Activated naive CD4-positive, alpha-beta T cell treated with anti-CD3 and anti-CD28 coated beads, Interleukin-2, amount 50 U/mL, for 24 hours (primary cell): Measurements from ENCODE around the gene ARL6IP5.

Experiments used
- H3K27ac Mint-ChIP-seq: one replicate; pipeline ENCODE4 v1.8.0; 2021; ENCODE audit warnings: mild to moderate bottlenecking, mixed read lengths
- H3K27me3 Mint-ChIP-seq: one replicate; pipeline ENCODE4 v1.8.0; 2021; ENCODE audit warnings: mixed read lengths
- H3K36me3 Mint-ChIP-seq: one replicate; pipeline ENCODE4 v1.8.0; 2021; ENCODE audit warnings: mixed read lengths
- H3K4me1 Mint-ChIP-seq: one replicate; pipeline ENCODE4 v1.8.0; 2021; ENCODE audit warnings: mixed read lengths
- H3K4me3 Mint-ChIP-seq: one replicate; pipeline ENCODE4 v1.8.0; 2021; ENCODE audit warnings: mild to moderate bottlenecking, mixed read lengths
- H3K9me3 Mint-ChIP-seq: one replicate; pipeline ENCODE4 v1.8.0; 2021; ENCODE audit warnings: mixed read lengths

ARL6IP5 gene

GRCh38 chr3:69084326-69085167, at the start of gene ARL6IP5:
Gene ARL6IP5 (plus strand): TSS chr3:69084937. CDS start chr3:69085048, 111 bp downstream.
- Mint-ChIP-seq H3K4me3 (peak within 1 kb of the TSS; percentile 89), H3K9me3 (no peaks in the 10 kb centered on the region), H3K36me3 (peaks cover 3% of the 10 kb centered on the region), H3K27ac (peak within 1 kb of the TSS; percentile 97), H3K4me1 (peaks cover 72% of the 10 kb centered on the region), H3K27me3 (no peaks in the 10 kb centered on the region)

- no peak overlapping the region for H3K4me3 Mint-ChIP-seq
- peak overlapping the region; percentile 51 for H3K27ac Mint-ChIP-seq
- H3K9me3 Mint-ChIP-seq, result no peaks in the 10 kb centered on the region
- H3K27me3 Mint-ChIP-seq, result no peaks in the 10 kb centered on the region
- peaks cover 27% of the 10 kb centered on the region for H3K36me3 Mint-ChIP-seq
- peaks cover 41% of the 10 kb centered on the region for H3K4me1 Mint-ChIP-seq
Observed at GRCh38 chr3:69044608-69045007, 40.1 kb upstream of the ARL6IP5 start.

- peaks cover 16% of the 10 kb centered on the region for H3K36me3 Mint-ChIP-seq
- peak overlapping the region; percentile 30 for H3K4me3 Mint-ChIP-seq
- no peaks in the 10 kb centered on the region for H3K27me3 Mint-ChIP-seq
- peaks cover 61% of the 10 kb centered on the region for H3K4me1 Mint-ChIP-seq
- no peak overlapping the region for H3K27ac Mint-ChIP-seq
- no peaks in the 10 kb centered on the region for H3K9me3 Mint-ChIP-seq
Observed at GRCh38 chr3:69048990-69049389, 35.7 kb upstream of the ARL6IP5 start.

- Mint-ChIP-seq H3K4me1 (peaks cover 49% of the 10 kb centered on the region), H3K4me3 (peak within 1 kb of the TSS; percentile 99), H3K27ac (peak within 1 kb of the TSS; percentile 94), H3K9me3 (no peaks in the 10 kb centered on the region), H3K36me3 (peaks cover 13% of the 10 kb centered on the region), H3K27me3 (no peaks in the 10 kb centered on the region)
Observed at GRCh38 chr3:69051756-69052471, 32.8 kb upstream of the ARL6IP5 start, which contains the start of gene TMF1. Gene TMF1 (minus strand): TSS chr3:69052333. CDS start chr3:69052086, 247 bp downstream.

- Mint-ChIP-seq H3K36me3 (peaks cover 10% of the 10 kb centered on the region), H3K9me3 (no peaks in the 10 kb centered on the region)
Observed at GRCh38 chr3:69052472-69052898, 32.3 kb upstream of the ARL6IP5 start.

GRCh38 chr3:69058180-69058946, 26.4 kb upstream of the ARL6IP5 start:
- Mint-ChIP-seq H3K4me3 (no peak overlapping the region), H3K27ac (peak overlapping the region; percentile 91), H3K36me3 (peaks cover 22% of the 10 kb centered on the region), H3K4me1 (peaks cover 35% of the 10 kb centered on the region), H3K27me3 (no peaks in the 10 kb centered on the region), H3K9me3 (no peaks in the 10 kb centered on the region)

More at GRCh38 chr3:69052472-69052898, 32.3 kb upstream of the ARL6IP5 start:
- peaks cover 50% of the 10 kb centered on the region for H3K4me1 Mint-ChIP-seq
- peak overlapping the region; percentile 99 for H3K4me3 Mint-ChIP-seq
- H3K27ac Mint-ChIP-seq, result peak overlapping the region; percentile 94
- H3K27me3 Mint-ChIP-seq, result no peaks in the 10 kb centered on the region

GRCh38 chr3:69058947-69059224, 25.9 kb upstream of the ARL6IP5 start:
- H3K27me3 Mint-ChIP-seq, result no peaks in the 10 kb centered on the region
- no peak overlapping the region for H3K4me3 Mint-ChIP-seq
- peak overlapping the region; percentile 91 for H3K27ac Mint-ChIP-seq
- peaks cover 41% of the 10 kb centered on the region for H3K4me1 Mint-ChIP-seq
- no peaks in the 10 kb centered on the region for H3K9me3 Mint-ChIP-seq
- peaks cover 23% of the 10 kb centered on the region for H3K36me3 Mint-ChIP-seq

GRCh38 chr3:69059688-69060087, 25.0 kb upstream of the ARL6IP5 start:
- no peaks in the 10 kb centered on the region for H3K27me3 Mint-ChIP-seq
- H3K27ac Mint-ChIP-seq, result peak overlapping the region; percentile 91
- H3K9me3 Mint-ChIP-seq, result no peaks in the 10 kb centered on the region
- H3K4me3 Mint-ChIP-seq, result no peak overlapping the region
- peaks cover 49% of the 10 kb centered on the region for H3K4me1 Mint-ChIP-seq
- peaks cover 23% of the 10 kb centered on the region for H3K36me3 Mint-ChIP-seq

GRCh38 chr3:69063636-69064035, 21.1 kb upstream of the ARL6IP5 start:
- Mint-ChIP-seq H3K9me3 (no peaks in the 10 kb centered on the region), H3K4me1 (peaks cover 58% of the 10 kb centered on the region), H3K36me3 (peaks cover 23% of the 10 kb centered on the region), H3K27me3 (no peaks in the 10 kb centered on the region), H3K27ac (peak overlapping the region; percentile 38), H3K4me3 (no peak overlapping the region)

GRCh38 chr3:69065318-69065964, 19.3 kb upstream of the ARL6IP5 start:
- no peaks in the 10 kb centered on the region for H3K9me3 Mint-ChIP-seq
- peaks cover 46% of the 10 kb centered on the region for H3K4me1 Mint-ChIP-seq
- H3K36me3 Mint-ChIP-seq, result peaks cover 16% of the 10 kb centered on the region
- H3K27ac Mint-ChIP-seq, result peak overlapping the region; percentile 84
- H3K4me3 Mint-ChIP-seq, result peak overlapping the region; percentile 59
- no peaks in the 10 kb centered on the region for H3K27me3 Mint-ChIP-seq

GRCh38 chr3:69066121-69066520, 18.6 kb upstream of the ARL6IP5 start:
- peaks cover 48% of the 10 kb centered on the region for H3K4me1 Mint-ChIP-seq
- no peaks in the 10 kb centered on the region for H3K27me3 Mint-ChIP-seq
- peaks cover 16% of the 10 kb centered on the region for H3K36me3 Mint-ChIP-seq
- no peak overlapping the region for H3K4me3 Mint-ChIP-seq
- H3K9me3 Mint-ChIP-seq, result no peaks in the 10 kb centered on the region
- H3K27ac Mint-ChIP-seq, result peak overlapping the region; percentile 84

- peaks cover 43% of the 10 kb centered on the region for H3K4me1 Mint-ChIP-seq
- peak overlapping the region; percentile 56 for H3K27ac Mint-ChIP-seq
- no peaks in the 10 kb centered on the region for H3K27me3 Mint-ChIP-seq
- no peaks in the 10 kb centered on the region for H3K9me3 Mint-ChIP-seq
- peaks cover 23% of the 10 kb centered on the region for H3K36me3 Mint-ChIP-seq
- no peak overlapping the region for H3K4me3 Mint-ChIP-seq
Observed at GRCh38 chr3:69072928-69073327, 11.8 kb upstream of the ARL6IP5 start.

- Mint-ChIP-seq H3K27me3 (no peaks in the 10 kb centered on the region), H3K36me3 (peaks cover 3% of the 10 kb centered on the region), H3K9me3 (no peaks in the 10 kb centered on the region), H3K4me3 (peak overlapping the region; percentile 94), H3K4me1 (peaks cover 67% of the 10 kb centered on the region), H3K27ac (peak overlapping the region; percentile 91)
Observed at GRCh38 chr3:69079269-69080159, 5.2 kb upstream of the ARL6IP5 start.

- Mint-ChIP-seq H3K27me3 (no peaks in the 10 kb centered on the region), H3K4me1 (peaks cover 69% of the 10 kb centered on the region), H3K9me3 (no peaks in the 10 kb centered on the region), H3K4me3 (peak within 1 kb of the TSS; percentile 94), H3K36me3 (peaks cover 3% of the 10 kb centered on the region), H3K27ac (peak within 1 kb of the TSS; percentile 91)
Observed at GRCh38 chr3:69080233-69080920, 4.4 kb upstream of the ARL6IP5 start, which contains the start of gene UBA3. Gene UBA3 (minus strand): TSS chr3:69080365. CDS start chr3:69080353, 12 bp downstream.
